ENCODE measurements around the gene PLCG2. TPM values are rescaled to one million over a fixed set of nuclear protein-coding genes. Genes with fewer than 3 reads are reported as not detected.

PLCG2 gene
- polyA plus RNA-seq, 3 donors: 19.5 to 47.4 (median 35.5) TPM

DNA sequence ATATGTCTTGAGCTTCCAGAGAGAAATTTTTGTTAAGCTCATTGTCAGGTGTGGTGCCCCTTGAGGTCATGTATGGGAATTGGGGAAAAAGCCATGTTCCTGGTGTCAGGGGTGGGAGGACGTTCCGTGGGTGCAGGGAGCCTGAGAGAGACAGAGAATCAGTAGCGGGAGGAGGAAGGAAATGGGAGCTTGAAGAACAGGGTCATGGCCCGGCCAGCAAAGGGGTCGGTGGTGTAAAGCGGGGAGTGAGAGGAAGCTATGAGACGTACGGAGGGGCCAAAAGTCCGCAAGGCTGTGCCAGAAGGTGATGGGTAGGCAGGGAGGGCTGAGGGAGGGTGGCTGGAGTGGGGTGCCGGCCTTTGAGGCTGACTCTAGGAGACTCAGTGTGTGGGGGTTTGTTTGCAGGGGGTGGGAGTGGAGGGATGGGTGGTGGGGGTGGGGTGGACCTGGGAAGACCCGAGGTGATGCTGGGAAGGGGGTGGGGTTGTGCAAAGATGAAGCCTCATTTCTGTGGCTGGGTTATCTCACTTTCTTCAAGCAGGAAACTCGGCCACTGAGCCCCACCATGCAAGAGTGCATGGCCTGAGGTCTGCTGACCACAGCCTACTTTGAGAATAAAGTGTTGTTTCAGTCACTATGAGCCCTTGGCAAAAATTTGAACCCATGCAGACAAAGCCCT lies 63.6 kb downstream of the PLCG2 start:
- intact Hi-C loops (cut with micrococcal nuclease): no loop called here
- 7% methylated on average over 12 of the region's 12 CpGs for WGBS (ENCODE audit: insufficient coverage)
- Histone ChIP-seq H3K27ac (ENCODE audit: low read depth in 1 of 2, low read length in 2 of 2) (no peak overlapping the region), H3K9me3 (replicated peaks in 1 of 2; ENCODE audit: control insufficient read depth in 1 of 2, insufficient read depth in 1 of 2, low read length in 2 of 2) (no peaks in the 10 kb centered on the region), H3K27me3 (ENCODE audit: control insufficient read depth in 2 of 2, insufficient read depth in 2 of 2, low read length in 2 of 2) (no peaks in the 10 kb centered on the region), H2AFZ (ENCODE audit: insufficient read depth, low read depth, low read length, poor library complexity, severe bottlenecking) (no peak overlapping the region), H3K9ac (ENCODE audit: insufficient read depth, low read length, poor library complexity, severe bottlenecking) (no peak overlapping the region), H4K20me1 (ENCODE audit: insufficient read depth, low read length) (peaks cover 94% of the 10 kb centered on the region), H3K36me3 (replicated peaks in 1 of 2; ENCODE audit: control insufficient read depth in 1 of 2, insufficient read depth in 2 of 2, low read length in 2 of 2) (peaks cover 7 to 20% of the 10 kb centered on the region in 2 donors), H3K4me2 (replicated peaks; ENCODE audit: extremely low read depth, low read length, poor library complexity, severe bottlenecking) (no peak overlapping the region), H3K4me3 (replicated peaks in 1 of 3; ENCODE audit: low read depth in 2 of 3, low read length in 3 of 3) (no peak overlapping the region), H3K4me1 (ENCODE audit: control insufficient read depth in 1 of 2, insufficient read depth in 2 of 2, low read length in 2 of 2) (peaks cover 35 to 38% of the 10 kb centered on the region in 2 donors), H3K79me2 (ENCODE audit: insufficient read depth, low read length) (peaks cover 72% of the 10 kb centered on the region)
- peaks cover 23 to 31% of the 10 kb centered on the region in 2 donors for H3K36me3 Mint-ChIP-seq
- no peaks in the 10 kb centered on the region for H3K27me3 Mint-ChIP-seq (ENCODE audit: low read depth in 3 of 3)
- H3K4me1 Mint-ChIP-seq: peaks cover 42% of the 10 kb centered on the region
- DNase-seq: no peak
- H3K9me3 Mint-ChIP-seq: peaks cover 0 to 2% (median 0%) of the 10 kb centered on the region in 7 donors
- TF ChIP-seq, protein P1, sequence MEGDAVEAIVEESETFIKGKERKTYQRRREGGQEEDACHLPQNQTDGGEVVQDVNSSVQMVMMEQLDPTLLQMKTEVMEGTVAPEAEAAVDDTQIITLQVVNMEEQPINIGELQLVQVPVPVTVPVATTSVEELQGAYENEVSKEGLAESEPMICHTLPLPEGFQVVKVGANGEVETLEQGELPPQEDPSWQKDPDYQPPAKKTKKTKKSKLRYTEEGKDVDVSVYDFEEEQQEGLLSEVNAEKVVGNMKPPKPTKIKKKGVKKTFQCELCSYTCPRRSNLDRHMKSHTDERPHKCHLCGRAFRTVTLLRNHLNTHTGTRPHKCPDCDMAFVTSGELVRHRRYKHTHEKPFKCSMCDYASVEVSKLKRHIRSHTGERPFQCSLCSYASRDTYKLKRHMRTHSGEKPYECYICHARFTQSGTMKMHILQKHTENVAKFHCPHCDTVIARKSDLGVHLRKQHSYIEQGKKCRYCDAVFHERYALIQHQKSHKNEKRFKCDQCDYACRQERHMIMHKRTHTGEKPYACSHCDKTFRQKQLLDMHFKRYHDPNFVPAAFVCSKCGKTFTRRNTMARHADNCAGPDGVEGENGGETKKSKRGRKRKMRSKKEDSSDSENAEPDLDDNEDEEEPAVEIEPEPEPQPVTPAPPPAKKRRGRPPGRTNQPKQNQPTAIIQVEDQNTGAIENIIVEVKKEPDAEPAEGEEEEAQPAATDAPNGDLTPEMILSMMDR (IDR thresholded peaks at IDR 0.05): no peak
- peak overlapping the region in 3 of 7 donors; percentile 3 to 76 (median 31) for H3K27ac Mint-ChIP-seq
- H3K4me3 Mint-ChIP-seq: peak overlapping the region; percentile 1 to 63

DNA sequence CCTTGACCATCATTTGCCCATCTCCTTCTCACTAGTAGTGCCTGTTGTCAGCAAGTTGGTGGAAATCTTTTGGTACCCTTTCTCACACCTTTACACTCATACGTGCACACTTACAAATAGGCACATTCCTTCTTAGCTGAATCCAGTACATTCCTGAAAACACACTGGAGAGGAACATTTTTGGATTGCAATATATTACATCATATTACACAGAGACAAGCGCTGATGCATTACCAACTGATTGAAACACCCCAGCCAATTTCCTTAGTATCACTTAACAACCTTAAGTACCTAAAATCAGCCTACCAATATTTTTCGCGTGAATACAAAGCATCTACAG lies 64.1 kb downstream of the PLCG2 start:
- Histone ChIP-seq H3K4me3 (replicated peaks in 1 of 3; ENCODE audit: low read depth in 2 of 3, low read length in 3 of 3) (no peak overlapping the region), H3K9me3 (replicated peaks in 1 of 2; ENCODE audit: control insufficient read depth in 1 of 2, insufficient read depth in 1 of 2, low read length in 2 of 2) (no peaks in the 10 kb centered on the region), H3K4me2 (replicated peaks; ENCODE audit: extremely low read depth, low read length, poor library complexity, severe bottlenecking) (no peak overlapping the region), H3K36me3 (replicated peaks in 1 of 2; ENCODE audit: control insufficient read depth in 1 of 2, insufficient read depth in 2 of 2, low read length in 2 of 2) (peaks cover 7 to 20% of the 10 kb centered on the region in 2 donors), H3K27ac (ENCODE audit: low read depth in 1 of 2, low read length in 2 of 2) (no peak overlapping the region), H2AFZ (ENCODE audit: insufficient read depth, low read depth, low read length, poor library complexity, severe bottlenecking) (no peak overlapping the region), H3K79me2 (ENCODE audit: insufficient read depth, low read length) (peaks cover 73% of the 10 kb centered on the region), H3K9ac (ENCODE audit: insufficient read depth, low read length, poor library complexity, severe bottlenecking) (no peak overlapping the region), H3K4me1 (ENCODE audit: control insufficient read depth in 1 of 2, insufficient read depth in 2 of 2, low read length in 2 of 2) (peaks cover 30 to 33% of the 10 kb centered on the region in 2 donors), H4K20me1 (ENCODE audit: insufficient read depth, low read length) (peaks cover 94% of the 10 kb centered on the region), H3K27me3 (ENCODE audit: control insufficient read depth in 2 of 2, insufficient read depth in 2 of 2, low read length in 2 of 2) (no peaks in the 10 kb centered on the region)
- Mint-ChIP-seq H3K4me1 (peaks cover 40% of the 10 kb centered on the region), H3K27ac (no peak overlapping the region), H3K27me3 (ENCODE audit: low read depth in 3 of 3) (no peaks in the 10 kb centered on the region), H3K4me3 (no peak overlapping the region), H3K36me3 (peaks cover 23 to 31% of the 10 kb centered on the region in 2 donors), H3K9me3 (peaks cover 0 to 2% (median 0%) of the 10 kb centered on the region in 7 donors)
- no peak for DNase-seq
- WGBS (ENCODE audit: insufficient coverage): no CpG with 5 or more reads among the region's 4 CpGs
- TF ChIP-seq, protein P1 (IDR thresholded peaks at IDR 0.05): no peak
- intact Hi-C loops (cut with micrococcal nuclease): no loop called here

All from CD14-positive monocyte (primary cell).